ENCODE results near the gene TMEM87B. TPM values are rescaled to one million over a fixed set of nuclear protein-coding genes. Genes with fewer than 3 reads are reported as not detected.
"Not testable (repeated sequence)": the region's sequence is repeated elsewhere in the genome, so short reads cannot be mapped to it uniquely, and the experiment has no call there.

Gene TMEM87B
- total RNA-seq, 4 donors from 2014 or later: 30.6 to 35.8 (median 34.9) TPM

GRCh38 chr2:112096098-112096497, 41.0 kb downstream of the TMEM87B start:
- no peaks in the 10 kb centered on the region for H3K9me3 ChIP-seq
- 84 to 88% methylated on average over 10 of the region's 10 CpGs for WGBS, 2 donors
- DNase-seq: no peak
- no peak overlapping the region for H3K4me3 ChIP-seq (replicated peaks in 1 of 3)
- H3K4me1 ChIP-seq: peaks cover 26% of the 10 kb centered on the region in 2 donors
- no peaks in the 10 kb centered on the region for H3K27me3 ChIP-seq
- no peak overlapping the region for H3K27ac ChIP-seq
- TF ChIP-seq CTCF (IDR thresholded peaks at IDR 0.05) (no peak), POLR2A (IDR thresholded peaks at IDR 0.05) (no peak)
- intact Hi-C loops (cut with DNase I): no loop called here
- peaks cover 13 to 17% of the 10 kb centered on the region in 2 donors for H3K36me3 ChIP-seq

- 95 to 98% methylated on average over 1 of the region's 1 CpG for WGBS, 2 donors
- DNase-seq: no peak
- Histone ChIP-seq H3K4me3 (replicated peaks in 1 of 3) (no peak overlapping the region), H3K4me1 (no peaks in the 10 kb centered on the region), H3K36me3 (peaks cover 7 to 13% of the 10 kb centered on the region in 2 donors), H3K27me3 (no peaks in the 10 kb centered on the region), H3K9me3 (no peaks in the 10 kb centered on the region), H3K27ac (no peak overlapping the region)
- intact Hi-C loops (cut with DNase I): no loop called here
- TF ChIP-seq POLR2A (IDR thresholded peaks at IDR 0.05) (no peak), CTCF (IDR thresholded peaks at IDR 0.05) (no peak)
Observed at GRCh38 chr2:112108178-112108832, 53.2 kb downstream of the TMEM87B start.

GRCh38 chr2:112109278-112109677, 54.2 kb downstream of the TMEM87B start:
- peaks cover 7 to 13% of the 10 kb centered on the region in 2 donors for H3K36me3 ChIP-seq
- no peak for DNase-seq
- no peaks in the 10 kb centered on the region for H3K9me3 ChIP-seq
- H3K27ac ChIP-seq: no peak overlapping the region
- no peak overlapping the region for H3K4me3 ChIP-seq (replicated peaks in 1 of 3)
- H3K4me1 ChIP-seq: no peaks in the 10 kb centered on the region
- H3K27me3 ChIP-seq: no peaks in the 10 kb centered on the region
- no peak for TF ChIP-seq POLR2A (IDR thresholded peaks at IDR 0.05)
- no peak for TF ChIP-seq CTCF (IDR thresholded peaks at IDR 0.05)
- intact Hi-C loops (cut with DNase I): no loop called here

- 92 to 95% methylated on average over 1 of the region's 1 CpG for WGBS, 2 donors
- Histone ChIP-seq H3K4me3 (replicated peaks in 1 of 3) (no peak overlapping the region), H3K4me1 (no peaks in the 10 kb centered on the region), H3K9me3 (no peaks in the 10 kb centered on the region), H3K36me3 (peaks cover 7 to 13% of the 10 kb centered on the region in 2 donors), H3K27ac (no peak overlapping the region), H3K27me3 (no peaks in the 10 kb centered on the region)
- no peak for DNase-seq
- intact Hi-C loops (cut with DNase I): no loop called here
- no peak for TF ChIP-seq POLR2A (IDR thresholded peaks at IDR 0.05)
Observed at GRCh38 chr2:112110966-112111365, 55.9 kb downstream of the TMEM87B start.

- DNase-seq; H3K4me3 ChIP-seq (replicated peaks in 1 of 3); intact Hi-C loops (cut with DNase I); H3K4me1 ChIP-seq; H3K27me3 ChIP-seq; H3K9me3 ChIP-seq; H3K27ac ChIP-seq: not testable (repeated sequence)
- 95 to 98% methylated on average over 4 of the region's 4 CpGs for WGBS, 2 donors
- H3K36me3 ChIP-seq: peaks cover 14 to 18% of the 10 kb centered on the region in 2 donors
Observed at GRCh38 chr2:112113354-112113753, 58.3 kb downstream of the TMEM87B start.

- H3K9me3 ChIP-seq: no peaks in the 10 kb centered on the region
- 87 to 91% methylated on average over 4 of the region's 4 CpGs for WGBS, 2 donors
- no peak overlapping the region for H3K27ac ChIP-seq
- DNase-seq: no peak
- H3K4me1 ChIP-seq: no peaks in the 10 kb centered on the region
- intact Hi-C loops (cut with DNase I): no loop called here
- peaks cover 5 to 11% of the 10 kb centered on the region in 2 donors for H3K36me3 ChIP-seq
- no peak overlapping the region for H3K4me3 ChIP-seq (replicated peaks in 1 of 3)
- TF ChIP-seq CTCF (IDR thresholded peaks at IDR 0.05): no peak
- no peak for TF ChIP-seq POLR2A (IDR thresholded peaks at IDR 0.05)
- H3K27me3 ChIP-seq: no peaks in the 10 kb centered on the region
Observed at GRCh38 chr2:112118148-112118547, 63.1 kb downstream of the TMEM87B start.

All from thyroid gland (tissue), 4 donors.